Measurements from ENCODE around the gene LTBP1. TPM values are rescaled to one million over a fixed set of nuclear protein-coding genes. Genes with fewer than 3 reads are reported as not detected.
"Not testable (repeated sequence)": the region's sequence is repeated elsewhere in the genome, so short reads cannot be mapped to it uniquely, and the experiment has no call there.

Gene LTBP1
- total RNA-seq, 4 donors from 2014 or later: 3.8 to 20.8 (median 11.3) TPM

GRCh38 chr2:32977228-32977758 is 30.5 kb downstream of the LTBP1 start:
- DNase-seq (ENCODE audit: low spot score in 2 of 2): peak; percentile 75 to 93
- H3K4me3 ChIP-seq (ENCODE audit: low read depth, poor library complexity, severe bottlenecking): no peak overlapping the region
- 33 to 50% methylated on average over 6 of the region's 6 CpGs for WGBS, 2 donors
- no peak for TF ChIP-seq CTCF (IDR thresholded peaks at IDR 0.05)
- TF ChIP-seq POLR2A (IDR thresholded peaks at IDR 0.05): no peak
- intact Hi-C loops (cut with DNase I; ENCODE audit: low total_unique reads): no loop called here

GRCh38 chr2:32981612-32982011 is 34.9 kb downstream of the LTBP1 start:
- no peak for TF ChIP-seq POLR2A (IDR thresholded peaks at IDR 0.05)
- TF ChIP-seq CTCF (IDR thresholded peaks at IDR 0.05): no peak
- intact Hi-C loops (cut with DNase I; ENCODE audit: low total_unique reads): no loop called here
- no peak overlapping the region for H3K4me3 ChIP-seq (ENCODE audit: low read depth, poor library complexity, severe bottlenecking)
- no peak for DNase-seq (ENCODE audit: low spot score in 2 of 2)
- 89 to 92% methylated on average over 4 of the region's 4 CpGs for WGBS, 2 donors

- DNase-seq (ENCODE audit: low spot score in 2 of 2); H3K4me3 ChIP-seq (ENCODE audit: low read depth, poor library complexity, severe bottlenecking); intact Hi-C loops (cut with DNase I; ENCODE audit: low total_unique reads): not testable (repeated sequence)
- 76 to 95% methylated on average over 5 of the region's 5 CpGs for WGBS, 2 donors
These were observed 36.6 kb downstream of the LTBP1 start for GRCh38 chr2:32983193-32983924.

- intact Hi-C loops (cut with DNase I; ENCODE audit: low total_unique reads): no loop called here
- TF ChIP-seq CTCF (IDR thresholded peaks at IDR 0.05): no peak
- WGBS, 2 donors: 89 to 97% methylated on average over 4 of the region's 4 CpGs
- H3K4me3 ChIP-seq (ENCODE audit: low read depth, poor library complexity, severe bottlenecking): no peak overlapping the region
- no peak for DNase-seq (ENCODE audit: low spot score in 2 of 2)
These were observed 39.7 kb downstream of the LTBP1 start for GRCh38 chr2:32986480-32986879.

- no peak for DNase-seq (ENCODE audit: low spot score in 2 of 2)
- WGBS, 2 donors: 85 to 89% methylated on average over 3 of the region's 3 CpGs
- TF ChIP-seq CTCF (IDR thresholded peaks at IDR 0.05): no peak
- TF ChIP-seq POLR2A (IDR thresholded peaks at IDR 0.05): no peak
- H3K4me3 ChIP-seq (ENCODE audit: low read depth, poor library complexity, severe bottlenecking): no peak overlapping the region
- intact Hi-C loops (cut with DNase I; ENCODE audit: low total_unique reads): no loop called here
These were observed 41.8 kb downstream of the LTBP1 start for GRCh38 chr2:32988525-32988924.

DNA sequence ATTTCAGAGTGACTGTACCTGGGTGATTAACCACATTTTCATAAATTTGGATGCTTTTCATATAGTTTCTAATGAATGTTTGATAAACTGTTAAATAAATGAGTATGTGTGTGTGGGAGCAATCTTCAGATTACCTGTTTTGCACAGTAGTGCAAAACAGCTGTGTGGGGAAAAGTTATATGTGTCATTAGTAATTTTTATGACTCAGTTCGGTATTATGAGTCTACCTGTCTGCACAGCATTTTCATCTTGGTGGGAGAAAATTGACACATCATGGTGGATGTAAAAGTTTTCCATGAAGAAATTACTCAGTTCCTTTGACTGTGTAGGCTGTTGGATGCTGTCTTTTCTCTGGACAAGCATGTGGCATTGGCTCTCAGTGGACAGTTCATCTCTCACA is 43.8 kb downstream of the LTBP1 start:
- TF ChIP-seq POLR2A (IDR thresholded peaks at IDR 0.05): no peak
- TF ChIP-seq CTCF (IDR thresholded peaks at IDR 0.05): no peak
- no peak for DNase-seq (ENCODE audit: low spot score in 2 of 2)
- H3K4me3 ChIP-seq (ENCODE audit: low read depth, poor library complexity, severe bottlenecking): no peak overlapping the region
- 0% methylated on average over 1 of the region's 1 CpG for whole genome bisulfite sequencing, 2 donors
- intact Hi-C loops (cut with DNase I; ENCODE audit: low total_unique reads): no loop called here

Measured in lower leg skin (tissue), 4 donors.